HFFc6 (cell line): Measurements from ENCODE around the gene FAAP20. TPM values are rescaled to one million over a fixed set of nuclear protein-coding genes. Genes with fewer than 3 reads are reported as not detected.

ENCODE experiments used
- DNase-seq: peaks from one replicate; pipeline ENCODE4 v3.0.0-alpha.2; 2018
- H3K27ac Mint-ChIP-seq: 2 replicates; pipeline ENCODE4 v1.8.0; 2020; ENCODE audit warnings: mild to moderate bottlenecking, mixed read lengths
- H3K27me3 Mint-ChIP-seq: 2 replicates; pipeline ENCODE4 v1.8.0; 2021; ENCODE audit warnings: mild to moderate bottlenecking, moderate library complexity, mixed read lengths; ENCODE audit not compliant: insufficient read depth
- H3K36me3 Mint-ChIP-seq: 2 replicates; pipeline ENCODE4 v1.8.0; 2021; ENCODE audit warnings: low read depth, mixed read lengths
- H3K4me1 Mint-ChIP-seq: 2 replicates; pipeline ENCODE4 v1.8.0; 2020; ENCODE audit warnings: low read depth, mixed read lengths
- H3K4me3 Mint-ChIP-seq: 2 replicates; pipeline ENCODE4 v1.8.0; 2020; ENCODE audit warnings: mild to moderate bottlenecking, moderate library complexity, mixed read lengths
- H3K9me3 Mint-ChIP-seq: 2 replicates; pipeline ENCODE4 v1.8.0; 2020; ENCODE audit warnings: mild to moderate bottlenecking, mixed read lengths
- CTCF ChIP-seq: fragments of 200-600 bp; sonication (generic); IDR thresholded peaks from 2 replicates; pipeline ENCODE4 v1.5.0; 2021; ENCODE audit warnings: antibody characterized with exemption, mild to moderate bottlenecking
- total RNA-seq, 6 experiments: library from RNA; stranded (reverse); fragmentation: NEBNext Ultra II Directional; extraction: Animal tissue kit (Norgen Biotek cat#: 25700); gene quantifications; 2 replicates in 1 of 6; 3 replicates in 5 of 6; pipeline ENCODE4 v1.2.3, GENCODE V29; 2021

The FAAP20 gene
- total RNA-seq, 6 experiments from 2014 or later, result 75.3 to 97.4 (median 82.7) TPM

GRCh38 chr1:2232255-2232915 is 37.8 kb upstream of the FAAP20 start:
- Mint-ChIP-seq H3K36me3 (peaks cover 30% of the 10 kb centered on the region), H3K9me3 (no peaks in the 10 kb centered on the region), H3K4me3 (peak overlapping the region; percentile 98), H3K27me3 (peaks cover 4% of the 10 kb centered on the region), H3K4me1 (peaks cover 62% of the 10 kb centered on the region), H3K27ac (peak overlapping the region; percentile 95)
- no peak for DNase-seq
- TF ChIP-seq CTCF, result no peak

- DNase-seq, result peak; percentile 76
- Mint-ChIP-seq H3K36me3 (peaks cover 30% of the 10 kb centered on the region), H3K27ac (peak overlapping the region; percentile 95), H3K4me3 (peak overlapping the region; percentile 98), H3K9me3 (no peaks in the 10 kb centered on the region), H3K27me3 (peaks cover 4% of the 10 kb centered on the region), H3K4me1 (peaks cover 58% of the 10 kb centered on the region)
- TF ChIP-seq CTCF, result no peak
Observed at GRCh38 chr1:2231532-2232254, 37.1 kb upstream of the FAAP20 start.

GRCh38 chr1:2230781-2231531 is 36.4 kb upstream of the FAAP20 start:
- Mint-ChIP-seq H3K4me3 (peak overlapping the region; percentile 98), H3K36me3 (peaks cover 30% of the 10 kb centered on the region), H3K27me3 (peaks cover 4% of the 10 kb centered on the region), H3K9me3 (no peaks in the 10 kb centered on the region), H3K27ac (peak overlapping the region; percentile 95), H3K4me1 (peaks cover 52% of the 10 kb centered on the region)
- DNase-seq, result no peak
- TF ChIP-seq CTCF, result peak; percentile 16; the same call in 1 of the 2 replicates

GRCh38 chr1:2229911-2230731 is 35.5 kb upstream of the FAAP20 start:
- DNase-seq, result peak; percentile 43
- peak overlapping the region; percentile 98 for H3K4me3 Mint-ChIP-seq
- H3K36me3 Mint-ChIP-seq, result peaks cover 26% of the 10 kb centered on the region
- H3K4me1 Mint-ChIP-seq, result peaks cover 45% of the 10 kb centered on the region
- peak overlapping the region; percentile 95 for H3K27ac Mint-ChIP-seq
- H3K9me3 Mint-ChIP-seq, result no peaks in the 10 kb centered on the region
- no peak for TF ChIP-seq CTCF
- H3K27me3 Mint-ChIP-seq, result peaks cover 4% of the 10 kb centered on the region
